Measurements from ENCODE around the gene ABCD1. TPM values are rescaled to one million over a fixed set of nuclear protein-coding genes. Genes with fewer than 3 reads are reported as not detected.
"Not testable (repeated sequence)": the region's sequence is repeated elsewhere in the genome, so short reads cannot be mapped to it uniquely, and the experiment has no call there.

Gene ABCD1
- total and polyA plus RNA-seq, 4 donors = 4.1 to 10.6 (median 8.5) TPM

DNA sequence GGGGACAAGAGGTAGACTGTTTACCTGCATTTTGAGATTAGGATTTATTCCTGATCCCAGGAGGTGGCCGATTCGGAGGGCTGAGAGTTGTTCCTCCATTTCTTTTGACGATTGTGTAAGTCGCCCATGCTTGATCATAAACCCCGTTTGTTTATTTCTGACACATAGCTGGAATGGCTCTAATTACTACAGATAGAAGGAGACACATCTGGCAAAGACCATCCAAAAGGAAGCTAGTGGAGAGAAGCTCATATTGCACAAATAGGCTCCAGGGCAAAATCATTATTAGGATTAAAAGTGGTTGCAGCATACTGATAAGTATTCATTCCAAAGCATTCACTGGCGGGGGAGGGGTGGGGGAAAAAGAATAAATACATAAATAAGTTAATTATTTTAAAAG lies 22.3 kb downstream of the ABCD1 start:
- WGBS (ENCODE audit: insufficient coverage) = 76% methylated on average over 5 of the region's 6 CpGs
- H3K36me3 ChIP-seq (ENCODE audit: control insufficient read depth, insufficient read depth, low read length) = not testable (repeated sequence)

DNA sequence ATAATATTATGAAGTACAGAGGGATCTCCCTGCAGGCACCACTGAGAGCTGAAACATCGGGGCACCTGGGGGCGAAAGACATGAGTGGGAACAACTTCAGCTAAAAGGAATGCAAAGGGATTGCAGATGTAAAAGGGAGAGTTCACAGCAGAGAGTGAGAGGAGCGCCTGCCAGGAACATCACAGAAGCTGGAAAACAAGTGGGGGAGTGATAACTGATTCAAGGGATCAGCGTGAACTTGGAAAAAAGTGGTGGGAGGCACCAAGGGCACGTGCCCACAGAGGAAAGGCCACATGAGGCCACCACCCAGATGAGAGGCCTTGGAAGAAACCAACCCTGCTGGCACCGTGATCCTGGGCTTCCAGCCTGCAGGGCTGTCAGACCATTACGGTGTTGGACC lies 24.4 kb downstream of the ABCD1 start:
- not testable (repeated sequence) for H3K27ac ChIP-seq (ENCODE audit: low read depth, low read length); H3K4me1 ChIP-seq (ENCODE audit: control insufficient read depth, insufficient read depth, low read length); H3K9me3 ChIP-seq (ENCODE audit: control insufficient read depth, insufficient read depth, low read length); H3K36me3 ChIP-seq (ENCODE audit: control insufficient read depth, insufficient read depth, low read length); DNase-seq (ENCODE audit: low read depth in 4 of 6, low spot score in 6 of 6); H3K4me3 ChIP-seq (ENCODE audit: low read depth, low read length); H3K27me3 ChIP-seq (ENCODE audit: control insufficient read depth, insufficient read depth, low read length)
- WGBS (ENCODE audit: insufficient coverage) = 74% methylated on average over 7 of the region's 7 CpGs

More for the DNA sequence above, 22.3 kb downstream of the ABCD1 start:
- peak in 1 of 6 donors; percentile 28 for DNase-seq (ENCODE audit: low read depth in 4 of 6, low spot score in 6 of 6)
- peaks cover 13% of the 10 kb centered on the region for H3K4me1 ChIP-seq (ENCODE audit: control insufficient read depth, insufficient read depth, low read length)
- H3K4me3 ChIP-seq (ENCODE audit: low read depth, low read length); H3K27me3 ChIP-seq (ENCODE audit: control insufficient read depth, insufficient read depth, low read length); H3K9me3 ChIP-seq (ENCODE audit: control insufficient read depth, insufficient read depth, low read length); H3K27ac ChIP-seq (ENCODE audit: low read depth, low read length): not testable (repeated sequence)

- Histone ChIP-seq H3K4me3 (ENCODE audit: low read depth, low read length) (no peak overlapping the region), H3K36me3 (ENCODE audit: control insufficient read depth, insufficient read depth, low read length) (no peaks in the 10 kb centered on the region), H3K27me3 (ENCODE audit: control insufficient read depth, insufficient read depth, low read length) (no peaks in the 10 kb centered on the region), H3K27ac (ENCODE audit: low read depth, low read length) (no peak overlapping the region), H3K9me3 (ENCODE audit: control insufficient read depth, insufficient read depth, low read length) (peaks cover 2% of the 10 kb centered on the region), H3K4me1 (ENCODE audit: control insufficient read depth, insufficient read depth, low read length) (no peaks in the 10 kb centered on the region)
- DNase-seq (ENCODE audit: low read depth in 4 of 6, low spot score in 6 of 6) = no peak
- WGBS (ENCODE audit: insufficient coverage) = 60% methylated on average over 11 of the region's 12 CpGs
These were observed 25.6 kb downstream of the ABCD1 start for GRCh38 chrX:153750127-153750774.

DNA sequence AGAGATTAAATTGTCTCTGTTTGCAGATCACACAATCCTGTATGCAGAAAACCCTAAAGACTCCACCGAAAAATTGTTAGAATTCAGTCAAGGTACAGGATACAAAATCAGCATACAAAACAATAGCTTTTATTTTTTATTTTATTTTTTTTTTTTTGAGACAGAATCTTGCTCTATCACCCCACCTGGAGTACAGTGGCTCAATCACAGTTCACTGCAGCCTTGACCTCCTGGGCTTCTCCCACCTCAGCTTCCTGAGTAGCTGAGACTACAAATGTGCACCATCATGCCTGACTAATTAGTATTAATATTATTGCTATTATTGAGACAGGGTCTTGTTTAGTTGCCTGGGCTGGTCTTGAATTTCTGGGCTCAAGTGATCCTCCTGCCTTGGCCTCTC lies 30.5 kb downstream of the ABCD1 start:
- no peak for DNase-seq (ENCODE audit: low read depth in 4 of 6, low spot score in 6 of 6)
- no peaks in the 10 kb centered on the region for H3K9me3 ChIP-seq (ENCODE audit: control insufficient read depth, insufficient read depth, low read length)
- H3K27ac ChIP-seq (ENCODE audit: low read depth, low read length) = no peak overlapping the region
- no peaks in the 10 kb centered on the region for H3K27me3 ChIP-seq (ENCODE audit: control insufficient read depth, insufficient read depth, low read length)
- H3K4me3 ChIP-seq (ENCODE audit: low read depth, low read length) = no peak overlapping the region
- WGBS (ENCODE audit: insufficient coverage) = no CpG with 5 or more reads among the region's 1 CpG
- no peaks in the 10 kb centered on the region for H3K36me3 ChIP-seq (ENCODE audit: control insufficient read depth, insufficient read depth, low read length)
- H3K4me1 ChIP-seq (ENCODE audit: control insufficient read depth, insufficient read depth, low read length) = no peaks in the 10 kb centered on the region

- peaks cover 5% of the 10 kb centered on the region for H3K36me3 ChIP-seq (ENCODE audit: control insufficient read depth, insufficient read depth, low read length)
- no peak overlapping the region for H3K27ac ChIP-seq (ENCODE audit: low read depth, low read length)
- no peaks in the 10 kb centered on the region for H3K9me3 ChIP-seq (ENCODE audit: control insufficient read depth, insufficient read depth, low read length)
- 74% methylated on average over 14 of the region's 15 CpGs for WGBS (ENCODE audit: insufficient coverage)
- DNase-seq (ENCODE audit: low read depth in 4 of 6, low spot score in 6 of 6) = no peak
- H3K4me3 ChIP-seq (ENCODE audit: low read depth, low read length) = no peak overlapping the region
- H3K27me3 ChIP-seq (ENCODE audit: control insufficient read depth, insufficient read depth, low read length) = no peaks in the 10 kb centered on the region
- H3K4me1 ChIP-seq (ENCODE audit: control insufficient read depth, insufficient read depth, low read length) = peaks cover 30% of the 10 kb centered on the region
These were observed 37.2 kb downstream of the ABCD1 start for GRCh38 chrX:153761863-153762262.

DNA sequence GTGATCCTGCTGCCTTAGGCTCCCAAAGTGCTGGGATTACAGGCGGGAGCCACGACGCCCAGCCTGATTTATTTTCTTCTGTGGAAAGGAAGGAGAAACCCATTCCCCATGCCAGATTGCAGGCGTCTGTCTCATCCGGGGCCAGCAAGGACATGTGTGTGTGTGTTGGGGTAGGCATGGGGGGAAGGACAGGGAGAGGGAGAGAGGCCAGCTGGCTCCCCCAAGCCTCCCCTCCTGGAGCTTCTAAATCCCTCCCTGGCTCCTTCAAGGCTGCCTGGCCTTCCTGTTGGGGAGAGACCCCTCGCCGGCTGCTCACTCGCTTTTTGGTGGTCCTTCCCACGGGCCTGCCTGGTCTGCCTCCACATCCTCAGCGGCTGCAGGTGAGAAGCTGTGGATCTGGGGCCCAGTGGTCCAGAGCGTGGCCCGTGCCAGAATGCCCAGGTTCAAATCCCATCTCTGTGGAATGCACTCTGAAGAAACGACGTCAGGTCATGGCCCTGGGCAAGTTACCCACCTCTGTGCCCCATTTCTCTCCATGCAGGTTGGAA lies 38.0 kb downstream of the ABCD1 start:
- no peak for DNase-seq (ENCODE audit: low read depth in 4 of 6, low spot score in 6 of 6)
- 86% methylated on average over 11 of the region's 14 CpGs for WGBS (ENCODE audit: insufficient coverage)
- Histone ChIP-seq H3K36me3 (ENCODE audit: control insufficient read depth, insufficient read depth, low read length) (peaks cover 13% of the 10 kb centered on the region), H3K4me3 (ENCODE audit: low read depth, low read length) (no peak overlapping the region), H3K27me3 (ENCODE audit: control insufficient read depth, insufficient read depth, low read length) (no peaks in the 10 kb centered on the region), H3K9me3 (ENCODE audit: control insufficient read depth, insufficient read depth, low read length) (no peaks in the 10 kb centered on the region), H3K27ac (ENCODE audit: low read depth, low read length) (no peak overlapping the region), H3K4me1 (ENCODE audit: control insufficient read depth, insufficient read depth, low read length) (peaks cover 38% of the 10 kb centered on the region)

GRCh38 chrX:153763298-153763932 lies 38.8 kb downstream of the ABCD1 start:
- peaks cover 21% of the 10 kb centered on the region for H3K36me3 ChIP-seq (ENCODE audit: control insufficient read depth, insufficient read depth, low read length)
- WGBS (ENCODE audit: insufficient coverage) = 83% methylated on average over 18 of the region's 18 CpGs
- H3K4me3 ChIP-seq (ENCODE audit: low read depth, low read length) = no peak overlapping the region
- no peaks in the 10 kb centered on the region for H3K27me3 ChIP-seq (ENCODE audit: control insufficient read depth, insufficient read depth, low read length)
- H3K27ac ChIP-seq (ENCODE audit: low read depth, low read length) = no peak overlapping the region
- no peak for DNase-seq (ENCODE audit: low read depth in 4 of 6, low spot score in 6 of 6)
- no peaks in the 10 kb centered on the region for H3K9me3 ChIP-seq (ENCODE audit: control insufficient read depth, insufficient read depth, low read length)
- peaks cover 45% of the 10 kb centered on the region for H3K4me1 ChIP-seq (ENCODE audit: control insufficient read depth, insufficient read depth, low read length)

DNA sequence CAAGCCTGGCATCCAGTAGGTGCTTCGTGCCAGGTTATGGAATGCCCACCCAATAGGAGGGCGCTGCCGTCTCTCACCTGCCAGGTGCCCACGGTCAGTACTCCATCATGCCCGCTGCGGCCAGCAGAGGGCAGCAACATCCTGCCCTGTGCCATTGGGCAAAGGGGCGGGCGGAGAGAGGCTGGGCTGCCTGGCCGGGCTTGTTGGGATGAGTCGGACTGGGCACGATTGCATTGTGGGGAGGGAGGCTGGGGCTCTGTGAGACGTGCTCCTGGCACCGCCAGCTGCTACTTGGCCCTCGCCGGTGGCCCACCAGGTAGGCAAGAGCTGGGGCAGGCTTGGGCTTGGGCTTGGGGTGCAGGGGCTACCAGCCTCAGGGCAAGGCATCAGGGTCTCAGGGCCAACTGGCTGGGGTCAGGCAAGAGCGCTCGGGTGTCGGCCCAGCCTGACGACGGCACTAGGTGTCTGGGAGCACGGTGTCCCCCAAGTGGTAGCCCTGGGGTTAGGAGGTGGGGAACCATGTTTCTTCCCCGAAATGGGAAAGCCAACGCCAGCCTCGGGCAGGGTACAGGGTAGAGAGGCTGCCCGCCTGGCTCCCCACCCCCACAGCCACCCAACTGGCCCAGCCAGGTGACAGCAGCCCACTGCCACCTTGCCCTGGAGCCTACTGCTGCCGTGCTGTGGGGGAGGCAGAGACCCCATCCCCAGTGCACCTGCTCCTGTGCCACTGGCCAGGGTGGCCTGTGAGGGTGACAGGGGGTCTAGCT lies 39.5 kb downstream of the ABCD1 start, which contains the start of gene PLXNB3:
TSS of gene PLXNB3 (plus strand) at position 261 of the 767 bp plus-strand sequence. CDS start 1,287 bp downstream, outside the sequence.
- Histone ChIP-seq H3K27ac (ENCODE audit: low read depth, low read length) (peak within 1 kb of the TSS; percentile 83), H3K27me3 (ENCODE audit: control insufficient read depth, insufficient read depth, low read length) (no peaks in the 10 kb centered on the region), H3K36me3 (ENCODE audit: control insufficient read depth, insufficient read depth, low read length) (peaks cover 28% of the 10 kb centered on the region), H3K9me3 (ENCODE audit: control insufficient read depth, insufficient read depth, low read length) (no peaks in the 10 kb centered on the region), H3K4me3 (ENCODE audit: low read depth, low read length) (peak within 1 kb of the TSS; percentile 43), H3K4me1 (ENCODE audit: control insufficient read depth, insufficient read depth, low read length) (peaks cover 53% of the 10 kb centered on the region)
- DNase-seq (ENCODE audit: low read depth in 4 of 6, low spot score in 6 of 6) = peak in 2 of 6 donors; percentile 78 to 80
- WGBS (ENCODE audit: insufficient coverage) = 38% methylated on average over 22 of the region's 26 CpGs

- WGBS (ENCODE audit: insufficient coverage) = 53% methylated on average over 3 of the region's 7 CpGs
- peak overlapping the region; percentile 43 for H3K4me3 ChIP-seq (ENCODE audit: low read depth, low read length)
- peak overlapping the region; percentile 83 for H3K27ac ChIP-seq (ENCODE audit: low read depth, low read length)
- peaks cover 59% of the 10 kb centered on the region for H3K4me1 ChIP-seq (ENCODE audit: control insufficient read depth, insufficient read depth, low read length)
- no peak for DNase-seq (ENCODE audit: low read depth in 4 of 6, low spot score in 6 of 6)
- no peaks in the 10 kb centered on the region for H3K9me3 ChIP-seq (ENCODE audit: control insufficient read depth, insufficient read depth, low read length)
- no peaks in the 10 kb centered on the region for H3K27me3 ChIP-seq (ENCODE audit: control insufficient read depth, insufficient read depth, low read length)
- peaks cover 34% of the 10 kb centered on the region for H3K36me3 ChIP-seq (ENCODE audit: control insufficient read depth, insufficient read depth, low read length)
These were observed 40.1 kb downstream of the ABCD1 start for GRCh38 chrX:153764786-153765137.
